ENCODE data around the gene SLC50A1.

Gene SLC50A1

DNA sequence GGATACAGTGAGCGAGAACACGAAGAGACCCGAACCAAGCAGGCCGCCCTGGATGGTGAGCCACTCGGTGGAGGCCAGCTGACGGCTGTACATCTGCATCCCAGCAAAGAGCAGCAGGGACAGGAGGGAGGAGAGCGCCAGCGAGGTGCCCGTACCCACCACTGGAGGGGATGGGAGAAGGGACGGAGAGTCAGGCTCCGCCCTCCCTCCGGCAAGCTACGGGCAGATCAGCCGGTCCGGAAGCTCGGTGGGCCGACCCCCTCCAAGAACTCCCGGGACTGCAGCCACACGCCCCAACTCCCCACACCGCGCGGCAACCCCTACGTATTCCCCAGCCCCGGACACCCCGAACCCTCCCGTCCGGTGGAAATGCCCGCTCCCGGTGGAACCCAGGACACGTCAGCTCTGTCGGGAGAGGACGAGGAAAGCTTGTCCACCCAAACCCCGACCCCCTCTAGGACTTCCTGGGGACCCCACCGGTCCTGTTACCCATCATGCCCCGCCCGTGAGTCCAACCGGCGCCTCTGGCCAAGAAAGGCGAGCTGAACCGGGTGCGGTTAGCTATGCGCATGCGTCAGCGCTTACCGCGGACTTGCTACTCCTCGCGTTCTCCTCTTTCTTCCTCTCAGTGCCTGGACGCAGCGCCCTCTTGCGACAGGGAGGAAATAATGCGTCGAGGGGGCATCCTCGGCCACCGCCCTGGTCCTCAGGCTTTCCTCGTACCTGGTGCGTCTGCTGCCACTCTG, 37.3 kb downstream of the SLC50A1 start, which contains the start of gene KRTCAP2:
Gene KRTCAP2, minus strand, starts transcription at position 573 of the 746 bp plus-strand sequence. Its CDS starts 80 bp downstream, at position 493.
- peak; percentile 90 for DNase-seq

DNA sequence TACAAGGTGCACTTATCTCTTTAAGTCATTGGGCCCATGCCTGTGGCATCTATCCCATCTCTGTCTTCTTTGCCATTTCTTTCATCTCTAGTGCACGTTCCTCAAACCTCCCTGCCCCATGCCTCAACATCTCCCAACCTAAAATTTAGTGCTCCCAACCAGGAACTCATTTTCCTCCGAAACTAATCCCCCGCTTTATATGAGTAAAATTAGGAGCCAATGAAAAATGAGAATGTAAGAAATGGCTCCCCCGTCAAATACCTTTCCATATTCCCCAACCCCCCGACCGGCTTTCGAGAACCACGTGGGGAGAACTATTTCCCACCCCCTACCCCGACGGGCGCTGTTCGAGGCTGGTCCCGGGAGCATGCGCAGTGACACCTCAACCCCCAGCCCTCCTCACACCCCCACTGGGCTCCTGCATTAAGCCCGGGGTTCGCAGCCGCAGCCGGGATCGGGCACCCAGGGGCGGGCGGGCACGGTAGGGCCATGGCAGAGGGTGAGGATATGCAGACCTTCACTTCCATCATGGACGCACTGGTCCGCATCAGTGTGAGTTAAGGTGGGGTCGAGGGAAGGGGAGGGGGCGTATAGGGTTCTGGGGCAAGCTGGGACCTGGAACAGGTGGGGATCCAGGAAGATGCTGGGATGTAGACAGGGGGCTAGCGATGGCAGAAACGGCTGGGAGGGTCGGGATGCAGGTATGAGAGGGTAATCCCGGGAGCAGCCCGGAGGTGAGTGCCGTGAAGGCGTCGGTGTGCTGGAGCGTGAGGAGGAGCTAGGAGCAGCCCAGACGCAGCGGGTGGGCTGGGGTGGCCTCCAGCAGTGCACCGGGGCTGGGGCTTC, 38.0 kb downstream of the SLC50A1 start, which contains the start of gene TRIM46:
Gene TRIM46, plus strand, starts transcription at position 372 of the 846 bp plus-strand sequence. Its CDS starts 118 bp downstream, at position 490.
- peak; percentile 49 for DNase-seq

DNA sequence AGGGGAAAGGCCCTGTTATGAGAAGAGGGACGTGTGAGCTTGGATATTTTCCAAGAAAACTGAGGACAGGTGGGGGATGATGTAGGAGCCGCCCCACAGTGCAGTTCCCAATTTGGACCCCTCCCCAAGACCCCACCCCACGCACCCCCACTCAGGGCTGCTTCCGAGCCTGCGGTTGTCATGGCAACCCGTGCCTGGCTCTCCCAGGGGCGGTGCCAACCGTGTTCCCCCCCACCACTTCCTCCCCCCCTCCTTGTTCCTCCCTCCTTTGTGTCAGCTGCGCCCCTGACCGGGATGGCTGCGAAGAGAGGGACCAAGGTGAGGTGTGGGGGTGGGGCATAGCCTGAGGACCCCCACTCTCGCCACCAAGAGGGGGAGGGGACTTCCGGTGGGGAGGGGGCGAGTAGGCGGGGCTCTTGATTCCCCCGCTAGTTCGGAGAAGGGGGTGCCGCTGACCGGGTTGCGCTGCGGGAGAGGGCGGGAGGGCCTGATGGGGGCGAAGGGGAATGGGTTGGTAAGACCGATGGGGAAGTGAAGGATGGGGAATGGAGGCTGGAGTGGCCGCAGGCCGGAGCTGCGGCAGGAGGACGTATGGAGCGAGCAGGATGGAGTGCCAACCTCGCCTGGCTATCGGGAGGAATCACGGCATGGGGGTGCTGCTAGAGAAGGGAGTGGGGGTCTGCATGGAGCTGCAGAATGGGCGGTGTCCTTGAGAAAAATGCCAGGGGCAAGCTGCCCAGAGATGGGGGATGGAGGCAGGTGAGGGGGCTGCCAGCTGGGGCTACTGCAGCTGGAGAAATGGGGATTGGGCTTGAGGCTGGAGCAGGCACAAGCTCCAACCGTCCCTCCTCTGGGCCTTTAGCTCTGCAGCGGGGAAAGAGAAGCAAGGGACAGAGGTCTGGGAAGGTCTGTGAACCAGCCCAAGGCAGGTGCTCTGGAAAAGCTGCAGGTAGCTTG, 39.0 kb downstream of the SLC50A1 start:
- DNase-seq, result peak; percentile 43

DNA sequence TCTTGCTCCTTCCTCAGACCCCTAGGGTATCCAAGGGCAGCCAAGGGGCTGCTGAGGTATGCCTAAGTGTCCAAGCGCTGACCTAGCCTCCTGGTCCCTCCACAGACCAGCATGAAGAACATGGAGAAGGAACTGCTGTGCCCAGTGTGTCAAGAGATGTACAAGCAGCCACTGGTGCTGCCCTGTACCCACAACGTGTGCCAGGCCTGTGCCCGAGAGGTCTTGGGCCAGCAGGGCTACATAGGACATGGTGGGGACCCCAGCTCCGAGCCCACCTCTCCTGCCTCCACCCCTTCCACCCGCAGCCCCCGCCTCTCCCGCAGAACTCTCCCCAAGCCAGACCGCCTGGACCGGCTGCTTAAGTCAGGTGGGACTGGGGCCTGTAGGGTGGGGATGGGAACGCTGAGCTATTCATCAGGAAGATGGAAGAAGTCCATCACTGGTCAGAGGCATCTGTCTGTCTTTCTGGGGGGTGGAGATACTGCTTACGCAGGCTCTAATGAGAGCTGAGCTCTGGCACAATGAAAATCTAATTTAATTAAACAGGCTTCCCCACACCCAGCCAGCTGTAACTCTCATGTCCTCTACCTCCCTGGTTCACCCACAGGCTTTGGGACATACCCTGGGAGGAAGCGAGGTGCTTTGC, 39.8 kb downstream of the SLC50A1 start:
- no peak for DNase-seq

DNA sequence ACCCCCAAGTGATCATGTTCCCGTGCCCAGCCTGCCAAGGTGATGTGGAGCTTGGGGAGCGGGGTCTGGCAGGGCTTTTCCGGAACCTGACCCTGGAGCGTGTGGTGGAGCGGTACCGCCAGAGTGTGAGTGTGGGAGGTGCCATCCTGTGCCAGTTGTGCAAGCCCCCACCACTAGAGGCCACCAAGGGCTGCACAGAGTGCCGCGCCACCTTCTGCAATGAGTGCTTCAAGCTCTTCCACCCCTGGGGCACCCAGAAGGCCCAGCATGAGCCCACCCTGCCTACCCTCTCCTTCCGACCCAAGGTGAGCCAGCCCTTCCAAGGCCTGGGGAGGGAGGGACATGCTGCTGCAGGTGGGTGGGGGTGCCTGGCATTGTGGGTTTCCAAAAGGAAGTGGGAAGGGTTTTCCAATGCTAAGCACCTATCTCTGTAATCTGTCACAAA, 40.3 kb downstream of the SLC50A1 start:
- no peak for DNase-seq

DNA sequence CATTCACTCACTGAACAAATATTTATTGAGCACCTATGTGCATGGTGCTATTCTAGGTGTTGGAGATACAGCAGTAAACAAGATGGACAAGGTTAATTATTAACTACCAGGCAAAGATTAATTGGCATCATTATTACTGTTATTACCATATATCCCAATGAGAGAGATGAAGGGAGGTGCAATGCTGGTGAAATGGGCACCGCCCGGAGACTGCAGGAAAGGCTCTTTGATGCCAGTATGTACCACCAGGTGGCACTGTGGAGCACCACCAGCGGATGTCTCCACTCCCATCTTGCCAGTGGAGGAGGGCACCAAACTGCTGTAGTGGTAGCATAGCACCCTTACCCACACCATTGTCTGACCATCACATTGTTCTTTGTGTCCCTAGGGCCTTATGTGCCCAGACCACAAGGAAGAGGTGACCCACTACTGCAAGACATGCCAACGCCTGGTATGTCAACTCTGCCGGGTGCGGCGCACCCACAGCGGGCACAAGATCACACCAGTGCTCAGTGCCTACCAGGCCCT, 41.0 kb downstream of the SLC50A1 start:
- DNase-seq, result peak; percentile 72

DNA sequence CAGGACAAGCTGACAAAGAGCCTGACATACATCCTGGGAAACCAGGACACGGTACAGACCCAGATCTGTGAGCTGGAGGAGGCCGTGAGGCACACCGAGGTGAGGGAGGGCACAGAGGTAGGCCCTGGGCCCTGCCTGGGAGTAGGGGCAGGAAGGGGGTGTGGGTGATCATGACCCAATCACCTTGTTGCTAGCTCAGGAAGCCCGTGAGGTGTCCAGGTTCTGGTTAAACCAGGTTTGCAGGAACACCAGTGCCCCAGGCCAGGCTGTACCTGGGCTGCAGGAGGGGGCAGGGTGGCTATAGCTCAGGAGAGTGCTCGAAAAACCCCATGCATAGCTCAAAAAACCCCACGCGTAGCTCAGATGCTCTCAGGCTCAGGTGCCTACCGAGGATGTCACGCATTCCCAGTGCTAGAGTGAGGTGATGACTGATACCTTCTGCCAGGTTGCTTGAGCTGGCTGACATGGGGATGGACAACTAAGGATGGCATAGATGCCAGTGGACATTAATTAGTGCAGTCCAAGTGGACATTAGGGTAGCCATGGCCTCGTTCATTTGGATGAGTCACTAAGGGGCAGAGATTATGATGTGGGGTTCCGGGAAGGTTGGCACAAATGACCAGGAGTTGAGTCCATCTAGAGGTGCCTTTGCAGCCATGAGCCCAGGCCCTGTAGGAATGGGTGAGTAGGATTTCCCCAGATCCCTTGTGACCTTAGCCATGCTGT, 41.7 kb downstream of the SLC50A1 start:
- DNase-seq, result no peak

DNA sequence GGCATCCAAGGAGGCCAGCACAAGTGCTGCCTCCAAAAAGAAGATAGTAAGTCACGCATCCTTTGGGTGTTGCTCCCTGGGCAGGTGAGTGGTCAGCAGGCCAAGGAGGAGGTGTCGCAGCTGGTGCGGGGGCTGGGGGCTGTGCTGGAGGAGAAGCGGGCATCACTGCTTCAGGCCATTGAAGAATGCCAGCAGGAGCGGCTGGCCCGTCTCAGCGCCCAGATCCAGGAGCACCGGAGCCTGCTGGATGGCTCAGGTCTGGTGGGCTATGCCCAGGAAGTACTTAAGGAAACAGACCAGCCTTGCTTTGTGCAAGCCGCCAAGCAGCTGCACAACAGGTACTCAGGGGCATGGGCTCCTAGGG, 42.2 kb downstream of the SLC50A1 start:
- no peak for DNase-seq

DNA sequence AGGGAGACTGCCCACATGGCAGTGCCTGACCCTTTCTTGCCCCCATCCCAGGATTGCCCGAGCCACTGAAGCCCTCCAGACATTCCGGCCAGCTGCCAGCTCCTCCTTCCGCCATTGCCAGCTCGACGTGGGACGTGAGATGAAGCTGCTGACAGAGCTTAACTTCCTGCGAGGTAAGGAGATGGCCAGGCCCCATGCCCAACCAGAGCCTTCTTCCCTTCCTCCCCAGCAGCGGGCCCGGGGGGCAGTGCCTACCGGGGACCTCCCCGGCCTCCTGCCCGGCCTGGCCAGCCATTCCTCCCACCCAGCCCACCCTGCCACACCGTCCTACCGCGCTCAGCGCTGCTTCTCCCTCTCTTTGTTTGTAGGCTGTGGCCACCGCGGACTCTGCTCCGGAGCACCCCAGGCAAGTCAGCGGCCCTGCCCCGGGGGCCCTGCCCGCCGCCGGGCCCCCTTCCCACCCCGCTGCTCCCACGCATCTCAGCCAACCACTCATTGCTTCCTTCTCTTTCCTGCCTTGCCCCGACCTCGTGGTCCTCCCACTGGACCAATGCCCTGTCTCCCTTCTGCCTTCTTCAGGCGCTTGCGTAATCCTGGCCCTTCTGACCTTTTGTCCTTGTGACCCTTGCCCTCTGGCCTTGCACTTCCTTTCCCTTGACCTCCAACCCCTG, 42.9 kb downstream of the SLC50A1 start:
- DNase-seq, result no peak

DNA sequence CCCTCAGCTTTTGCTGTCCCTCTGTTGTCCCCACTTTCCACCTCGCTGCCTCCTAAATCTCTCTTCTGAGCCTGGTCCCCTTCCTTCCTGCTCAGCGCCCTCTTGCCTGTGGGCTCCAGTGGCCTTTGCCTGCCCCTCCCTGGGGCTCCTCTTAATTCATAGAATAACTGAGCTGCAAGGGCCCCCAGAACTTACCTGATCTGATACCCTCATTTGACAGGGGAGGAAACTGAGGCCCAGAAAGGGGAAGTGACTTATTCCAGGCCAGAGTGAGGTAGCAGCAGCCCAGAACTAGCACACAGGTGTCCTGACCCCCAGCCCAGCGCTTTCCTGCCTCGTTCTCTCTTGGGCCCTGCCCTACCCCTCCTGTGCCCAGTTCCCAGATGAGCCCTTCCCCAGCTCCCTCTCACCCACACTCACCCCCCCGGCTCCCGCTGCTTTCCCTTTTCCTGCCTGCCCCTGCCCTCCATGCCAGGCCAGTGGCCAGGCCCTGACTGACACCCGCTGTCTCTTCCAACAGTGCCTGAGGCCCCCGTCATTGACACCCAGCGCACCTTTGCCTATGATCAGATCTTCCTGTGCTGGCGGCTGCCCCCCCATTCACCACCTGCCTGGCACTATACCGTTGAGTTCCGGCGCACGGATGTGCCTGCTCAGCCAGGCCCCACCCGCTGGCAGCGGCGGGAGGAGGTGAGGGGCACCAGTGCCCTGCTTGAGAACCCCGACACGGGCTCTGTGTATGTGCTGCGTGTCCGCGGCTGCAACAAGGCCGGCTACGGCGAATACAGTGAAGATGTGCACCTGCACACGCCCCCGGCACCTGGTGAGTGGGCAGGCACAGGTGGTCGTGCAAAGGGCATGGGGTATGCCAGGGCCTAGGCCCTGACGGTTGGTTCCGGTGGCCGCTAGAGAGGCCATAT, 43.7 kb downstream of the SLC50A1 start:
- DNase-seq, result no peak

DNA sequence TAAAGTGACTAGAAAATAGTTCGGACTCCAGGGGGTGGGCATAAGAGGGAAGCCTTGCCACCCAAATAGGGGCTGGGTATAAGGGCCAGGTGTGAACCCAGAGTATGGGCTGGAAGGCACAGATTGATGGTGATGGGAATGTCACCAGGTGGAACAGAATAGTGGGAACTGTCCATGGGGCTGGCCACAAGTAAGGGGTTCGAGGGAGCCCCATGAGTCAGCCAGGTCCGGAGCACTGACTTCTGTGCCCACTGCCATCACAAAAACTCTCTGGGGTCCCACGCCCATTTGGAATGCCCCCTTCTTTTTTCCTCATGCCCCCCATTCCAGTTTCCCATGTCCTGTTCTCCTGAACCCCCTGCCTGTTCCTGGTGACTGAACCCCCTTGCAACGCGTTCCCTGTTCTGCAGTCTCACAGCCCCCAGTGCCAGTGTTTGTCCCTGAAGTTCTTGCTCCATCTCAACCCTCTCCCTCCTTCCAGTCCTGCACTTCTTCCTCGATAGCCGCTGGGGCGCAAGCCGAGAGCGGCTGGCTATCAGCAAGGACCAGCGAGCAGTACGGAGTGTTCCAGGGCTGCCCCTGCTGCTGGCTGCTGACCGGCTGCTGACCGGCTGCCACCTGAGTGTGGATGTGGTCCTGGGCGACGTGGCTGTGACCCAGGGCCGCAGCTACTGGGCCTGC, 45.9 kb downstream of the SLC50A1 start:
- no peak for DNase-seq

DNA sequence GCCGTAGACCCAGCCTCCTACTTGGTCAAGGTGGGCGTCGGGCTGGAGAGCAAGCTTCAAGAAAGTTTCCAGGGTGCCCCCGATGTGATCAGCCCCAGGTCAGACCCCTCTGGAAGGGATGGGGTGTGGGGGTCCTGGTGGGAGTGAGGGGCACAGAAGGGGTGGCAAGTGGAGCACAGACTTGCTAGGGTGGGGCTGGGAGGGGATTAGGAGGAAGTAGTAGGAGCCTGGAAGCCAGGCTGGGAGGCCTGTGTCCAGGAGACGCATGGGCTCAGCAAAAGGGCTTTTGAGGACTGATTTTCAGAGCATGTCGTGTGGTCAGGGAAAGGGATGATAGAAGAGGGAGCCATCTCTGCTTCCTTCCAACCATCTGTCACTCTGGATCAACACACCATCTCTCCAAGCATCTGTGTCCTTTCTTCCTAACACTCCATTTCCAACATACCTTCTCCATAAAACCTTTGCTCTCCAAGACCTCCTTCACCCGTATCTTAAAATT, 46.4 kb downstream of the SLC50A1 start:
- no peak for DNase-seq

DNA sequence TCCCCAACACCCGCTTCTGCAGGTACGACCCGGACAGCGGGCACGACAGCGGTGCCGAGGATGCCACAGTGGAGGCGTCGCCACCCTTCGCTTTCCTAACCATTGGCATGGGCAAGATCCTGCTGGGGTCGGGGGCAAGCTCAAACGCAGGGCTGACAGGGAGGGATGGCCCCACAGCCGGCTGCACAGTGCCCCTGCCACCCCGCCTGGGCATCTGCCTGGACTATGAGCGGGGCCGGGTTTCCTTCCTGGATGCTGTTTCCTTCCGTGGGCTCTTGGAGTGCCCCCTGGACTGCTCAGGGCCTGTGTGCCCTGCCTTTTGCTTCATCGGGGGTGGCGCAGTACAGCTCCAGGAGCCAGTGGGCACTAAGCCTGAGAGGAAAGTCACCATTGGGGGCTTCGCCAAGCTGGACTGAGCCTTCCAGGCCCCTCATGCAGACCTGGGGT, 48.1 kb downstream of the SLC50A1 start:
- no peak for DNase-seq

DNA sequence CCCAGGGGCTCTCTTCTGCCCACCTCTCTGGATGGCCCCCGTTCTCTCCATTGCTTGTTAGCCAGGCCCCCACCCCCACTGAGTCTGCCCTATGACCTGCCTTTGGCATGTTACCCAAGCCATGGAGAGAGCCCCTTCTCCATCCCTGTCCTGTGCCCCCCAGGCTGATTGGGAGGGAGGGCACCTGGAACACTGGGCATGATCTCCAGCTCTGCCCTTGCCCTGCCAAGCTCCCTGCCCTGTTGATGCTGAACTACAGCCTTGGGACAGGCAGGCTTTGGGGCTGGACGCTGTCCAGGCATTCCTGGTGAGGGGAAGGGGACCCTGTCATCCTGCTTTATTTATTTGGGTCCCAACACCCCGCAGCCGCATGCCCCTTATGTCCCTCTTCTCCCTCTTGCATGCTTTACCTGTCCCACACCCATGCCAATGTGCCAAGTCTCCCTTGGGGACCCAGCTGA, 48.7 kb downstream of the SLC50A1 start:
- DNase-seq, result no peak

DNA sequence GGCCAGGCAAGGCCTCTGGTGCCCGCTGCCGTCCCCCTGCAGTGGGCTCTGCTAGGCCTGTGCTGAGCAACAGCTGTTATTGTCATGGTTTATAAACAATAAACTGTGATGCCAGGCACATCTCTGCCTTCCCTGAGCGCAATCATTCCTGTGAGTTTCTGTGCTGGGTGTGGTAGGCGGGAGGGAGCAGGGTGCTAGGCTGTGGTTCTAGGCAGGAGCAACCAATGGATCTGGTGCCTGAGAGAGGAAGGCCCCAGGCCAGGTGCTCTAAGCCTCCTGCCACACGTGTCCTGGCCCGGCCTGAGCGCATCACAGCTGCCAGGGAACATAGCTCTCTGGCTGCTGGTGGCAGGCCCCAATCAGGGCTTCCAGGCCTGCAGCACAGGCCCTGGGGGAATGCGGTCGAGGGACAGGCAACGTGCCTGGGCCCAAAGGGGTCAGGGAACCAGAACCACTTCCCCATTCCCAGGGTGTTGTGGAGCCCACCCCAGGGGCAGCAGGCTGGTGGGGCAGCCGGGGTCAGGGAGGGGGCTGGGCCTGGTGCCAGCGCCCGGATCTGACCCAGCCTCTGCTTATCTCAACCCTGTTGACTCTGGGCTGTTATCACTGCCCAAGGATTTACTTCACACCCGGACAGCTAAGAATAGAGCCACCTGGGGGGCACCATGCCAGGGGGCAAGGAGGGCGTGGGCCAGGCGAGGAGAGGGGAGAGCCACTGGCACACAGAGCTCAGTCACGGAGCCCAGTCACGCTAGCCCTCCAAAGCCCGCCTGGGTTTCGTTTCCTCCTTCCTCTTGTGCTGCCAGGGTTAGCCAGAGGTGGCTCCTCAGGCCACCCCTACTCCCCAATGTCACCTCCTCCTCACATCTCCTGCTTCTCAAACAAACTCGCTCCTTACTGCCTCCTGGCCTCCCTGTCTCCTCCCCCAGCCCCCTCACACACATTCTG, 49.5 kb downstream of the SLC50A1 start:
- no peak for DNase-seq

DNA sequence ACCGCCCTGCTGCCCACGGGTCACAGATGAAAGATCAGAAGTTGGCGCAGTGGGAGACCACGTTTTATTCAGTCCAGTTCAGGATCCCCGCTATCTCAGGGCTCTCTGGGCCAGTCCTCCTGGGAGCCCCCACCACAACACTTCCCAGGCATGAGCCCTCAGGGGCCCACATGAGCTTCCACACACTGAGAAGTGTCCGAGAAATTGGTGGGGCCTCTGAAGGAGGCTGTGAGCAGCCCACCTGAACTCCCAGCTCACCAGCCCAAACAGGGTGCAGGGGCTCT, 50.1 kb downstream of the SLC50A1 start:
- DNase-seq, result no peak

DNA sequence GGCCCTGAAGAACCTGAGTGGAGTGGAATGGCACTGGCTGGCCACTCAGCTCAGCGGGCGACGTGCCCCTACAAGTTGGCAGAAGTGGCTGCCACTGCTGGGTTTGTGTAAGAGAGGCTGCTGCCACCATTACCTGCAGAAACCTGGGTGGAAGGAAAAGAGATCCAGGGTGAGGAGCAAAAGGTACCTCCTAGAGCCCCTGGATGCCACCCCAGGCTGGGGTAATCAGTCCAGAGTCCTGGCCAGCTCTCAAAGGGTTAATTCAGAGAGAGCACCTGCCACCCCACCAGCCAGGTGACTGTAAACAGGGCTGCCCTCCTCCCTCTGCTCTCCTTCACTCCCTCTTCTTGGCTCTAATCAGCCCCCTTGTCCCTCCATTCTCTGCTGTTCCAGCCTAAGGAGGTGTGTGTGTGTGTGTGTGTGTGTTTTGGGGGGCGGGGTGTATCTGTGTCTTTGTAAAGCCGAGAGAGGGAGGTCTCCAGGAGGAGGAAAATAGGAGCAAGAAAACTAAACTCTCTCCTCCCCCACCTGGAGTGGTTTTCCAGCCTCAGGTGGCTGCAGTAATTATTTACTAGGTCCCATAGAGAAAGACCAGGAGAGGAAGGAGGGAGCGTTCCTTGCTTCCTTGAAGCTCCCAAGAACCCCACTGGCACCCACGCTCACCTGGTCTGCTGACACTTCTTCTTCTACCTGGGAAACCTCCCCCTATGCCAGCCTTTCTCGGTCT, 50.6 kb downstream of the SLC50A1 start:
- no peak for DNase-seq

All from activated effector memory CD4-positive, alpha-beta T cell treated with Interleukin-2 at 50 U/mL for 16 hours (primary cell).